Measurements from ENCODE around the gene VPS33A. TPM values are rescaled to one million over a fixed set of nuclear protein-coding genes. Genes with fewer than 3 reads are reported as not detected.

Gene VPS33A
- total and polyA plus RNA-seq, 2 of the 13 experiments (the other 11 are each of a cell fraction or from before 2014, with no cell fraction given): 11.0 to 43.6 TPM

DNA sequence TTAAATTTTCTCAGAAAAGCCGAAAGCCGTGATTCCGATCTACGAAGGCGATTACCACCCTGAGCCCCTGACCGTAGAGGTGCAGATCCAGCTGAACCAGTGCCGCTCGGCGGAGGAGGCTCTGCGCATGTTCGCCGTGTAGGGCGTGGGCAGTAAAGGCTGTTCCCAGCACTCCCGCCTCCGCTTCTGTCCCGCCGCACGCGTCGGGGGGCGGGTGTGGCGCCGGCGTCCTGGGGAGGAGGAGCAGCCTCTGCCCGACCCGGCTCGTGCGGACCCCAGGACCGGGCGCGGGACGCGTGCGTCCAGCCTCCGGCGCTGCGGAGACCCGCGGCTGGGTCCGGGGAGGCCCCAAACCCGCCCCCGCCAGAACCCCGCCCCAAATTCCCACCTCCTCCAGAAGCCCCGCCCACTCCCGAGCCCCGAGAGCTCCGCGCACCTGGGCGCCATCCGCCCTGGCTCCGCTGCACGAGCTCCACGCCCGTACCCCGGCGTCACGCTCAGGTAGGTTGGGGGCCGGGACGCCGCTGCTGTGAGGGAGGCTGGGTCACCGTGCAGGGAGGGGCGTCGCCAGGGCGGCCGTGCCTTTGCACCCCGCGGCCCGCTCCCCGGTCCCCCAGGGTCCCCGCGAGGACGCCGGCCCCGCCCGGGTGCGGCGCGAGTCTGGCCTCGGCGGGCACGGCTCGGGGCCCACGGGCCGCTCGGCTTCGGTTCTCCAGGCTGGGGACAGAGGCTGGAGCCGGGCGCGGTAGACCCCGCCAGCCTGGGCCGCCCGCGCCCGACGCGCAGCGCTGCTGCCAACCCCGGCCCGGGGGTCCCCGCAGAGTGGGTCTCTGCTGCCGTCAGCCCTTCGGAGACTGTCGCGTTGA, 62.8 kb downstream of the VPS33A start, which contains the start of gene B3GNT4 (continued):
- TF ChIP-seq, protein P1, sequence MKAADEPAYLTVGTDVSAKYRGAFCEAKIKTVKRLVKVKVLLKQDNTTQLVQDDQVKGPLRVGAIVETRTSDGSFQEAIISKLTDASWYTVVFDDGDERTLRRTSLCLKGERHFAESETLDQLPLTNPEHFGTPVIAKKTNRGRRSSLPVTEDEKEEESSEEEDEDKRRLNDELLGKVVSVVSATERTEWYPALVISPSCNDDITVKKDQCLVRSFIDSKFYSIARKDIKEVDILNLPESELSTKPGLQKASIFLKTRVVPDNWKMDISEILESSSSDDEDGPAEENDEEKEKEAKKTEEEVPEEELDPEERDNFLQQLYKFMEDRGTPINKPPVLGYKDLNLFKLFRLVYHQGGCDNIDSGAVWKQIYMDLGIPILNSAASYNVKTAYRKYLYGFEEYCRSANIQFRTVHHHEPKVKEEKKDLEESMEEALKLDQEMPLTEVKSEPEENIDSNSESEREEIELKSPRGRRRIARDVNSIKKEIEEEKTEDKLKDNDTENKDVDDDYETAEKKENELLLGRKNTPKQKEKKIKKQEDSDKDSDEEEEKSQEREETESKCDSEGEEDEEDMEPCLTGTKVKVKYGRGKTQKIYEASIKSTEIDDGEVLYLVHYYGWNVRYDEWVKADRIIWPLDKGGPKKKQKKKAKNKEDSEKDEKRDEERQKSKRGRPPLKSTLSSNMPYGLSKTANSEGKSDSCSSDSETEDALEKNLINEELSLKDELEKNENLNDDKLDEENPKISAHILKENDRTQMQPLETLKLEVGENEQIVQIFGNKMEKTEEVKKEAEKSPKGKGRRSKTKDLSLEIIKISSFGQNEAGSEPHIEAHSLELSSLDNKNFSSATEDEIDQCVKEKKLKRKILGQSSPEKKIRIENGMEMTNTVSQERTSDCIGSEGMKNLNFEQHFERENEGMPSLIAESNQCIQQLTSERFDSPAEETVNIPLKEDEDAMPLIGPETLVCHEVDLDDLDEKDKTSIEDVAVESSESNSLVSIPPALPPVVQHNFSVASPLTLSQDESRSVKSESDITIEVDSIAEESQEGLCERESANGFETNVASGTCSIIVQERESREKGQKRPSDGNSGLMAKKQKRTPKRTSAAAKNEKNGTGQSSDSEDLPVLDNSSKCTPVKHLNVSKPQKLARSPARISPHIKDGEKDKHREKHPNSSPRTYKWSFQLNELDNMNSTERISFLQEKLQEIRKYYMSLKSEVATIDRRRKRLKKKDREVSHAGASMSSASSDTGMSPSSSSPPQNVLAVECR (CRISPR knock-in tag; IDR thresholded peaks at IDR 0.05; ENCODE audit: borderline replicate concordance): peak; percentile 23; the same call in 1 of the 2 replicates
- TF ChIP-seq MAFG (CRISPR knock-in tag; IDR thresholded peaks at IDR 0.05) (no peak), ASH2L (IDR thresholded peaks at IDR 0.05; ENCODE audit: insufficient read length, low read depth, low read length) (no peak), ZNF850 (CRISPR knock-in tag; conservative IDR thresholded peaks at IDR 0.05) (no peak), ELF3 (CRISPR knock-in tag; IDR thresholded peaks at IDR 0.05) (no peak), MAX (IDR thresholded peaks at IDR 0.05) (peak; percentile 63), MLLT10 (CRISPR knock-in tag; IDR thresholded peaks at IDR 0.05) (no peak), KDM3A (CRISPR knock-in tag; IDR thresholded peaks at IDR 0.05; ENCODE audit: low read depth) (peak; percentile 56; the same call in 1 of the 2 replicates), REST (IDR thresholded peaks at IDR 0.05; ENCODE audit: borderline replicate concordance in 1 of 2, low read depth in 1 of 2, low read length in 2 of 2) (no peak), FOXK1 (CRISPR knock-in tag; IDR thresholded peaks at IDR 0.05; ENCODE audit: borderline replicate concordance, low read depth) (no peak), KLF9 (CRISPR knock-in tag; IDR thresholded peaks at IDR 0.05; ENCODE audit: low read depth) (no peak), ZBTB14 (CRISPR knock-in tag; IDR thresholded peaks at IDR 0.05) (no peak), ZNF235 (CRISPR knock-in tag; IDR thresholded peaks at IDR 0.05; ENCODE audit: borderline replicate concordance) (no peak), ZNF784 (CRISPR knock-in tag; IDR thresholded peaks at IDR 0.05; ENCODE audit: borderline replicate concordance) (no peak)
- TF ChIP-seq, protein P2, sequence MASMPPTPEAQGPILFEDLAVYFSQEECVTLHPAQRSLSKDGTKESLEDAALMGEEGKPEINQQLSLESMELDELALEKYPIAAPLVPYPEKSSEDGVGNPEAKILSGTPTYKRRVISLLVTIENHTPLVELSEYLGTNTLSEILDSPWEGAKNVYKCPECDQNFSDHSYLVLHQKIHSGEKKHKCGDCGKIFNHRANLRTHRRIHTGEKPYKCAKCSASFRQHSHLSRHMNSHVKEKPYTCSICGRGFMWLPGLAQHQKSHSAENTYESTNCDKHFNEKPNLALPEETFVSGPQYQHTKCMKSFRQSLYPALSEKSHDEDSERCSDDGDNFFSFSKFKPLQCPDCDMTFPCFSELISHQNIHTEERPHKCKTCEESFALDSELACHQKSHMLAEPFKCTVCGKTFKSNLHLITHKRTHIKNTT (CRISPR knock-in tag; IDR thresholded peaks at IDR 0.05): no peak

Measured in HepG2 (cell line).